ENCODE measurements around the gene NID2.

NID2 gene

GRCh38 chr14:52080808-52081755 lies 12.2 kb upstream of the NID2 start:
- no peak for DNase-seq (ENCODE audit: low read depth in 2 of 2, low spot score in 1 of 2)

- DNase-seq (ENCODE audit: low read depth in 2 of 2, low spot score in 1 of 2), result no peak
Observed at GRCh38 chr14:52080158-52080800, 11.4 kb upstream of the NID2 start.

DNA sequence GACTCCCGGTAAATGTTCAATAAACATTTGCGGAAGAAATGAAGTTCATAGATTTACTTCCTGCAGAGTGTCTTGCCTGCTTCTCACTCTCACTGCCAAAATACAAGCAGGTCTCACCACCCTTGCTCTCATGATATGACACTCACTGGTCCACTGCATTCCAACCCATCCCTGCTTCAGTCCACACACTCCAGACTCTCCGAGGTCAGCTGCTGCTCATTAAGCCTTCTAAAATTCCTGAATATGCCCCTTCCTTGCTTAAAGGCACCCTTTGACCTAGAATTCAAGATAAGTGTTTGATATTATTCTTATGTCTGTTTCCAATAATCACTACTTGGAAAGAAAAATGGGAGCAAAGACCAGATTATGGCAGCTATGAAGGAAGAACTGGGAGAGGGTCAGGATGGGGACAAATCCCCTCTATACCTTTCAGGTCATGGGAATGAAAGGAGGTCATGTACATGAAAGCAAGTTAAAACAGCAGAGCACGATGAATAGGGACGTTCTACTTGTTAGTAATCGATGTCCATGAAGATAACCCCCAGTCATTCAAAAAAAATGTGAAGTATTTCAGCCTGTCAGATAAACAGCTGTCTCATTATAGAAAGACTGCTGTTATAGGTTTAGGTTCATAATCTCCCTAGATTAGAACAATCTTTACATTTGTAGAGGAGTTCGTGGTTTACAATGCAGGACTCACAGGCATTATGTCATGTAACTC lies 10.5 kb upstream of the NID2 start:
- no peak for DNase-seq (ENCODE audit: low read depth in 2 of 2, low spot score in 1 of 2)

GRCh38 chr14:52078721-52079120 lies 9.9 kb upstream of the NID2 start:
- no peak for DNase-seq (ENCODE audit: low read depth in 2 of 2, low spot score in 1 of 2)

DNA sequence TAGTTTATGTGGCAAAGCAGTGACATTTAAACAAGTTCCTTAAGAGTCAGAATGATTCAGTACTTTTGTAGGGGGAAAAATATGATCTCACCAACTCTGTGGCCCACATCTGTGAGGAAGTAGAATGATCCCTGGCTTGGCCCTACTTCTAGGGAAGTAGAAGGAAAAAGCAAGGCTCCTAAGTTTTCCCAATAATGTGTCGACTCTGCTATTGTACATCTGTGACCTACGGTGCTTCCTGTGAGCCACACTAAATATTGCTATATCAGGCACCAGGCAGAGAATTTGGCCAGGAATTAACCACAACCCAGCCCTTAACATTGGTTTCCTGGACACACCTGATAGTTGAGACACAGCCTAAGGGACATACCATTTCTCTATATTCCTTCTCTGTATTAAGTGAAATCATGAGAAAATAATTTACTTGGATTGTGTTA lies 9.3 kb upstream of the NID2 start:
- no peak for DNase-seq (ENCODE audit: low read depth in 2 of 2, low spot score in 1 of 2)

DNA sequence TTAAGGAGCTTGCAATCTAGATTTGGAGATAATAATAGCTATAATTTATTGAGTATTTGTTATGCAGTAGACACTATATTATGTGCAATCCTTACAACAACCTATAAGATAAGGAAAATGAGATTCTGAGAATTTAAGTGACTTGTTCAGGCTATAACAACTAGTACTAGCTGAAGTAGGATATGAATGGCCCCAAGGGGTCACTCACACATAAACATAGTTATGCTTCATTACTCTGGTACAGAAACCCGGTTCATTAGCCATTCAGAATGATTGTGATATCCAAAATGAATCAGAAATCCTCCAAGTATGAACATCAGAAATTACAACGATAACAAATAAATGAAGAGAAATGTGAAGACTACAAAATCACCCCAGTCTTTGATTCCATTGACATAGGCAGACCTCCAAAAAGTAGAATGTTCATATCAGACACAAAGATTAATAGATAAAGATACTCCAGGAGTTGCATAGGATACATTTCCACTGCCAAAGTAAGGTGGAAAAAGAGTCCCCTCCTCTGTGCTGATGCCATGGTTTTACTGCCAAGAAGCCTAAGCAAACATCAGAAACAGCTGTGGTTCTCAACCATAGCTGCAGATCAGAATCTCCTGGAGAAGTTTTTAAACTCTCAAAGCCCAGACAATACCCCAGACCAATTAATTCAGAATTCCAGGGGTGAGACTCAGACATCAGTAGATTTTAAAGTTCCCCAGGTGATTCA lies 8.6 kb upstream of the NID2 start:
- no peak for DNase-seq (ENCODE audit: low read depth in 2 of 2, low spot score in 1 of 2)

- no peak for DNase-seq (ENCODE audit: low read depth in 2 of 2, low spot score in 1 of 2)
Observed at GRCh38 chr14:52076334-52076733, 7.5 kb upstream of the NID2 start.

DNA sequence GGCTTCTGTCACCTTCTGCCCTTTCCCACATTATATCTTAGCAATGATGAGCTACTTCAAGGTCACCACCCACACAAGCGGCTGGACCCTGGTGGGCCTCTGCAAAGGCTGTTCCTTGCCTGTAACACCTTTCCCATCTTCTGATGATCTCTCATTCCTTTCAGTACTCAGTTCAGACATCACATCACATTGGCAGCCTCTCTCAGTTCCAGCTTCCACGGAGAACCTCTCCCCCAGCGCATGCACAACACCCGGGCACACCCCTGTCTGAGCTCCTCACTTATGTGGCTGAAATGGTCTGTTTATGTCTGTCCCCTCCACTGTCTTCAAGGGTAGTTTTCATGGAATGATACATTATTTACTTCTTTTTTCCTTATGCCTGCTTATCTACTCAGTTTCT lies 6.5 kb upstream of the NID2 start:
- no peak for DNase-seq (ENCODE audit: low read depth in 2 of 2, low spot score in 1 of 2)

GRCh38 chr14:52073251-52073650 lies 4.4 kb upstream of the NID2 start:
- DNase-seq (ENCODE audit: low read depth in 2 of 2, low spot score in 1 of 2), result no peak

GRCh38 chr14:52072266-52072780 lies 3.5 kb upstream of the NID2 start:
- no peak for DNase-seq (ENCODE audit: low read depth in 2 of 2, low spot score in 1 of 2)

DNA sequence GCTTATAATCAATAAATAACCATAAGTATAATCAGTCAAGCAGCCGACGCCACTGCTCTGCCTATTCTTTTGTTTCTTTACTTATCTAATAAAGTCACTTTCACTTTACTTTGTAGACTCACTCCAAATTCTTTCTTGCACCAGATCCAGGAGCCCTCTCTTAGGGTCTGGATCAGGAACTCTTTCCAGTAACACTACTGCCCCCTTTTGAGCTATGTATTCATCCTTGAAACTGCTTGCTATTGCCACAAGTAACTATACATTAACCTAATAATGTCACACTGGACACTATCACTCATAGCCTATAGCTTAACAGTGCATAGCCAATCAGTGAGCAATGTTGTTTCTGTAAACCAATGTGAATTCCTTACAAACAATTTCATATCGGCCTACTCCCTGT lies 2.8 kb upstream of the NID2 start:
- DNase-seq (ENCODE audit: low read depth in 2 of 2, low spot score in 1 of 2), result no peak

DNA sequence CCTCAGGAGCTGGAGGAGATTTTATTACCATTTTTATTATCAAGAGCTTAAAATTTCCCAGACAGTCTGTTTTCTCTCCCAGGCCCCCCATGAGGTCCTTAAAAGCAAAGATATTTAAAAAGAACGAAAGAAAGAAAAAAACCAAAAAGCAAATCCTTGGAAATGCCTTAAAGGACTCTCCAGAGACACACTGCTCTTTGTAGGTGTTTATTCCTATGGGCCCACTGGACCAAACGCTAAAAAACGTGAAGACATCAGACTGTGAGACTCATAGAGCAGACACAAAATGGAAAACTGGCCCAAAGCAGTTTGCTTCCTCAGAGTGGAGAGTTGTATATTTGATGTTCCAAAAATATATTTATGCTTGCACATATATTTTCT lies 1.2 kb upstream of the NID2 start:
- no peak for DNase-seq (ENCODE audit: low read depth in 2 of 2, low spot score in 1 of 2)

DNA sequence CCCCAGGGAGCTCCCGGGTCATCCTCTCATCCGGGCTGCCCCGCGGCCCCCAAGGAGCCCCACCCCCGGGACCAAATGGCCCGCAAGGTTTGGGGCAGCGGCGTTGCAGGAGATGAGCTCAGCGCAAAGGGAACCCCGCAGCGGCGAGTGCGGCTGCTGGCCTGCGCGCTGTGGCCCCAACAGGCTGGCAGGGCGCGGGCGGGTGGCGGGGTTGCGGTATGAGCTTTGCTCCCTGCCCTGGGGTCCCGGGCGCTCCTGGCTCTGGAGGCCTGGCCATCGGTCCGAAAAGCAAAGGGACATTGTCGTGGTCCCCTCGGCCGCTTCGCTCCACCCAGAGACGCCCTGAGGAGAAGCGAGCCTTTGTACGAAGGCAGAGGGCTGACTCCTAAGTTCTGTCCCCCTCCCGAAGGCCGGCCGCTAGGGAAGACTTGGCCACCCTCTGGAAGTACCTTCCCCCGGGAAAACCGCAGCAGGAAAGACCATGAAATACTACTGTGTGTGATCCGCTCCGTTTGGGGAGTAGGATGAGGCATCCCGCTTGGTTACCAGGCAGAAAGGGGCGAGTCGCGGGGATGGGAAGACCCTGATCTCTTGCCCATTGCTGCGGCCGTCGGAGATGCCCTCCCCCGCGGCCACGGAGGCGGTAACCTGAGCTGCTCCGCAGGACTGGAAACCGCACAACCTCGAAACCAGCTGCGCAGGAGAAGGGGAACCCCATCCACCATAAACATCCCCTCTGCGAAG lies 620 bp upstream of the NID2 start:
- no peak for DNase-seq (ENCODE audit: low read depth in 2 of 2, low spot score in 1 of 2)

DNA sequence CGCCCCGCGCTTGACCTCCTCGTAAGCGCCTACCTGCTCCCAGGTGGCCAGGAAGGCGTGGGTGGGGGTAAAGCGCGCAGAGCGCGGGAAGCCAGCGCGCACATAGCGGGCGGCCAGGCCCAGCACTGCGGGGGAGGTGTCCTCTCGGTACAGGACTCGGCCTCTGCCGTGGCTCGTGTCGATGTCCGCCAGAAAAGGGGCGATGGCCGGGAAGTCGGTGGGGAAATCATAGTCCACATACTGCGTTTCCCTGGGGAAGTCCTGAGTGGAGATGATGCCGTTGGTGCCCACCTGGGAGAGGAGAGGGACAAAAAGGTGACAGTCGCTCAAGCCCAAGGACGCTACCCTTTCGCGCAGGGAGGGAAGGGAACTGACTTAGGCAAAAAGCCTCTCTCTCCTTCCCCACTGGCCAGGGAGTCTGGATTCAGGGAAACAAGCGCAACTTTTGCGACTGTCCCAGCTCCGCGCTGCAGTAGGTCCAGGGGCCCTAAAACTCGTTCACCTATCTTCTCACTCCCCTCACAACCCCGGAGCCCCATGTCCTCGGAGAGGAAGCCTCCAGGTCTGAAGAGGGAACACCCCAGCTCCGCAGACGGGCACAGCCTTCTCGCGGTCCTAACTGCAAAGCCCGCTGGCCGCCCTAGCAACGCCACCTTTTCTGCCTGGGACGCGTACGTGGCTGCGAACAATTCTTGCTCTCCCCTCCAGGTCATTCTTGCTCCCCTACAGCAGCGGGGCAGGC lies 815 bp downstream of the NID2 start:
- DNase-seq (ENCODE audit: low read depth in 2 of 2, low spot score in 1 of 2), result no peak

GRCh38 chr14:52064174-52064573 lies 4.7 kb downstream of the NID2 start:
- DNase-seq (ENCODE audit: low read depth in 2 of 2, low spot score in 1 of 2), result no peak

DNA sequence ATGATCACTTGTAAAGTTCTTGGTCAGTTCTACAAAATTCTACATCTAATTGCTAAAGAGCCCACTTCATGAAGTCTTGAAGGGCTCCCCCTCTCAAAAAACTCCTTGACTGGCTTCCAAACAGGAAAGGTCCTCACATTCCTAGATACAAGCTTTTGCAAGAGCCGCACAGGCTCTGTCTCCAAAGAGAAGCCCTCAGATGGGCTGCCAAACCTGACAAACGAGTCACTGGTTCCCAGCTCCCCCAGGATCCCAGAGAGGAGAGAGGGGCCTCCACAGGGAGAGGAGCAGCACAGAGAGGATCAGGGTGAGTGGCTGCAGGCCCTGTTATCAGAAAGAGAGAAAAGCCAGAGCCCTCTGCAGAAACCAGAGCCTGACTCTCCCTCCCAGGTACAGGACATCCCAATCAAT lies 5.8 kb downstream of the NID2 start:
- no peak for DNase-seq (ENCODE audit: low read depth in 2 of 2, low spot score in 1 of 2)

DNA sequence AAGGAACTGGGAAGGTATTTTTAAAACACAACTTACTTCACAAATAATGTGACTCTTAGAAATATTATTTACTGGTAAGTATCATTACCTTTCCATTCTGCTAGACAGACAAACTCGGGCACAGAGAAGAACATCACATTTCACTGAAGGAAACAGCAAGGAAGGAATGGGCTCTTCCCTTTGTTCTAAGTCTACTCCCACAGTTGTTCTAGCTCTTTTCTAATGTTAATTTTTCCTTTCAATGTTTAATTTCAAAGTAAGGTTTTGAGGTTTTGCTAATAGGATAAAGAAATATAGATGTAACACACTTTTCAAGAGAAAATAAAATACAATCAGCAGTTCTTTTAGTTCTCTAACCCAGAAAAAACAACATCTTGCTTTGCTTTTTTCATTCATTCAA lies 7.0 kb downstream of the NID2 start:
- DNase-seq (ENCODE audit: low read depth in 2 of 2, low spot score in 1 of 2), result no peak

GRCh38 chr14:52061390-52061789 lies 7.5 kb downstream of the NID2 start:
- DNase-seq (ENCODE audit: low read depth in 2 of 2, low spot score in 1 of 2), result no peak

GRCh38 chr14:52060080-52060479 lies 8.8 kb downstream of the NID2 start:
- DNase-seq (ENCODE audit: low read depth in 2 of 2, low spot score in 1 of 2), result no peak

- DNase-seq (ENCODE audit: low read depth in 2 of 2, low spot score in 1 of 2), result no peak
Observed at GRCh38 chr14:52059649-52060048, 9.2 kb downstream of the NID2 start.
